ENCODE data around the gene XXYLT1. TPM values are rescaled to one million over a fixed set of nuclear protein-coding genes. Genes with fewer than 3 reads are reported as not detected.

The XXYLT1 gene
- total RNA-seq, 1 experiment from 2014 or later, result 25.5 TPM

- H3K4me1 ChIP-seq (ENCODE audit: insufficient read depth, low read length), result peaks cover 18% of the 10 kb centered on the region
- DNase-seq, result peak; percentile 42
- no peaks in the 10 kb centered on the region for H3K9me2 ChIP-seq (replicated peaks; ENCODE audit: low read length)
- TF ChIP-seq, protein P1, sequence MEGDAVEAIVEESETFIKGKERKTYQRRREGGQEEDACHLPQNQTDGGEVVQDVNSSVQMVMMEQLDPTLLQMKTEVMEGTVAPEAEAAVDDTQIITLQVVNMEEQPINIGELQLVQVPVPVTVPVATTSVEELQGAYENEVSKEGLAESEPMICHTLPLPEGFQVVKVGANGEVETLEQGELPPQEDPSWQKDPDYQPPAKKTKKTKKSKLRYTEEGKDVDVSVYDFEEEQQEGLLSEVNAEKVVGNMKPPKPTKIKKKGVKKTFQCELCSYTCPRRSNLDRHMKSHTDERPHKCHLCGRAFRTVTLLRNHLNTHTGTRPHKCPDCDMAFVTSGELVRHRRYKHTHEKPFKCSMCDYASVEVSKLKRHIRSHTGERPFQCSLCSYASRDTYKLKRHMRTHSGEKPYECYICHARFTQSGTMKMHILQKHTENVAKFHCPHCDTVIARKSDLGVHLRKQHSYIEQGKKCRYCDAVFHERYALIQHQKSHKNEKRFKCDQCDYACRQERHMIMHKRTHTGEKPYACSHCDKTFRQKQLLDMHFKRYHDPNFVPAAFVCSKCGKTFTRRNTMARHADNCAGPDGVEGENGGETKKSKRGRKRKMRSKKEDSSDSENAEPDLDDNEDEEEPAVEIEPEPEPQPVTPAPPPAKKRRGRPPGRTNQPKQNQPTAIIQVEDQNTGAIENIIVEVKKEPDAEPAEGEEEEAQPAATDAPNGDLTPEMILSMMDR (conservative IDR thresholded peaks at IDR 0.05; ENCODE audit: low read depth, low read length), result no peak
- TF ChIP-seq EZH2 (IDR thresholded peaks at IDR 0.05; ENCODE audit: low read length, unreplicated experiment) (no peak), EZH2phosphoT487 (IDR thresholded peaks at IDR 0.05; ENCODE audit: borderline replicate concordance, low read length) (no peak)
- no peak overlapping the region for H3K9ac ChIP-seq (ENCODE audit: low read length)
- H3K4me2 ChIP-seq (ENCODE audit: low read length), result peak overlapping the region; percentile 22; the same call in 1 of the 2 replicates
- no peaks in the 10 kb centered on the region for H3F3A ChIP-seq (ENCODE audit: low read length, unreplicated experiment)
- ATAC-seq, result peak; percentile 39
- H3K27me3 ChIP-seq (ENCODE audit: low read length), result no peaks in the 10 kb centered on the region
- no peaks in the 10 kb centered on the region for H3K9me3 ChIP-seq (ENCODE audit: low read length)
- H3K27ac ChIP-seq (ENCODE audit: low read length), result no peak overlapping the region
- no peaks in the 10 kb centered on the region for H3K79me2 ChIP-seq (ENCODE audit: low read length)
- intact Hi-C loops (cut with micrococcal nuclease), result no loop called here
- H4K20me1 ChIP-seq (ENCODE audit: low read length), result no peaks in the 10 kb centered on the region
- ChIA-PET POLR2A (ENCODE audit: unreplicated experiment) (no interaction called here), CTCF (no interaction called here)
- no peaks in the 10 kb centered on the region for H3K36me3 ChIP-seq (ENCODE audit: low read depth, low read length)
- H2AFZ ChIP-seq (ENCODE audit: low read length), result peak overlapping the region; percentile 48; the same call in 1 of the 2 replicates
- H3K4me3 ChIP-seq (ENCODE audit: low read length), result no peak overlapping the region
- BruUV-seq (replicated peaks), result no TSS peak
These were observed 230.0 kb downstream of the XXYLT1 start for GRCh38 chr3:195040773-195041520.

- H3K9ac ChIP-seq (ENCODE audit: low read length), result no peak overlapping the region
- no TSS peak for BruUV-seq (replicated peaks)
- no peaks in the 10 kb centered on the region for H3F3A ChIP-seq (ENCODE audit: low read length, unreplicated experiment)
- ChIA-PET CTCF (no interaction called here), POLR2A (ENCODE audit: unreplicated experiment) (no interaction called here)
- no peak overlapping the region for H2AFZ ChIP-seq (ENCODE audit: low read length)
- DNase-seq (no peak), ATAC-seq (no peak)
- no peaks in the 10 kb centered on the region for H3K27me3 ChIP-seq (ENCODE audit: low read length)
- H3K79me2 ChIP-seq (ENCODE audit: low read length), result no peaks in the 10 kb centered on the region
- H3K4me3 ChIP-seq (ENCODE audit: low read length), result no peak overlapping the region
- no peaks in the 10 kb centered on the region for H3K9me2 ChIP-seq (replicated peaks; ENCODE audit: low read length)
- H3K36me3 ChIP-seq (ENCODE audit: low read depth, low read length), result no peaks in the 10 kb centered on the region
- TF ChIP-seq EZH2 (IDR thresholded peaks at IDR 0.05; ENCODE audit: low read length, unreplicated experiment) (no peak), EZH2phosphoT487 (IDR thresholded peaks at IDR 0.05; ENCODE audit: borderline replicate concordance, low read length) (no peak)
- TF ChIP-seq, protein P1 (conservative IDR thresholded peaks at IDR 0.05; ENCODE audit: low read depth, low read length), result no peak
- H3K4me2 ChIP-seq (ENCODE audit: low read length), result no peak overlapping the region
- H4K20me1 ChIP-seq (ENCODE audit: low read length), result no peaks in the 10 kb centered on the region
- no peak overlapping the region for H3K27ac ChIP-seq (ENCODE audit: low read length)
- no peaks in the 10 kb centered on the region for H3K9me3 ChIP-seq (ENCODE audit: low read length)
- intact Hi-C loops (cut with micrococcal nuclease), result no loop called here
- H3K4me1 ChIP-seq (ENCODE audit: insufficient read depth, low read length), result peaks cover 18% of the 10 kb centered on the region
These were observed 230.9 kb downstream of the XXYLT1 start for GRCh38 chr3:195040094-195040493.

DNA sequence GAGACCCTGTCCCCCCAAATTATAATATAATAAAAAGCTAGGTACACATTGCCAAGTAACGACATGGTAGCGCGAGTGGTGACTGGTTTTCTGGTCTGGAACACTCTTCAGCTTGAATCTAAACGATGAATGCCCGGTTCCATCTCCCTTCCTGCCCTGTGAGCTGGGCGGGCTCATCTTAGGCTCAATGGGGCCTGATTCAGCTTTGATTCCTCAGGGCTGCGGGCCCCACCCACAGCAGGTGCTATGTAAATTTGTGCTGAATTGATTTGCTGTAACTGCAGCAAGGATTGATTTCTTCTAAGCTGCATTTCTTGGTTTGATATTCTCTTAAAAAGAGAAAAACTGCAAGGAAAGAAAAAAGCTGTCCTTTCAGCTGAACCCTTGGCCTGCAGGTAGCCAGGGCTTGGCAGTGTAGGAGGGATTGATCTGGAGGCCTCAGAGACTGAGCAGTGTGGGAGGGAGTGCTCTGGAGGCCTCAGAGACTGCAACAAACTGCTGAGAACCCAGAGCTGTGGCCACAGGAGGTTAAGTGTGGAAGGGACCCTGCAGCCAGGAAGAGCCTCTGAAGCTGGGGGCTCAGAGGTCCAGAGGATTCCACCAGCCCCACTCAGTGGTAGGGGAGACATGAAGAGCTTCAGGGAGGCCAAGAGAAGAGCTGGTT, 231.6 kb downstream of the XXYLT1 start:
- no peaks in the 10 kb centered on the region for H3F3A ChIP-seq (ENCODE audit: low read length, unreplicated experiment)
- no peak overlapping the region for H2AFZ ChIP-seq (ENCODE audit: low read length)
- no peaks in the 10 kb centered on the region for H3K36me3 ChIP-seq (ENCODE audit: low read depth, low read length)
- no peaks in the 10 kb centered on the region for H3K79me2 ChIP-seq (ENCODE audit: low read length)
- no TSS peak for BruUV-seq (replicated peaks)
- no peaks in the 10 kb centered on the region for H4K20me1 ChIP-seq (ENCODE audit: low read length)
- no peak for ATAC-seq
- H3K9me3 ChIP-seq (ENCODE audit: low read length), result no peaks in the 10 kb centered on the region
- H3K27ac ChIP-seq (ENCODE audit: low read length), result no peak overlapping the region
- no peak overlapping the region for H3K9ac ChIP-seq (ENCODE audit: low read length)
- intact Hi-C loops (cut with micrococcal nuclease), result no loop called here
- no peaks in the 10 kb centered on the region for H3K27me3 ChIP-seq (ENCODE audit: low read length)
- CTCF ChIA-PET, result no interaction called here
- POLR2A ChIA-PET (ENCODE audit: unreplicated experiment), result interaction anchor here (0.6 kb wide), 2 partner anchors 116 to 250 kb away, joined by 3 read pairs; no protein-coding TSS in a partner anchor
- peaks cover 19% of the 10 kb centered on the region for H3K4me1 ChIP-seq (ENCODE audit: insufficient read depth, low read length)
- DNase-seq, result no peak
- H3K4me2 ChIP-seq (ENCODE audit: low read length), result no peak overlapping the region
- TF ChIP-seq, protein P1 (conservative IDR thresholded peaks at IDR 0.05; ENCODE audit: low read depth, low read length), result no peak
- TF ChIP-seq EZH2 (IDR thresholded peaks at IDR 0.05; ENCODE audit: low read length, unreplicated experiment) (no peak), EZH2phosphoT487 (IDR thresholded peaks at IDR 0.05; ENCODE audit: borderline replicate concordance, low read length) (no peak)
- H3K9me2 ChIP-seq (replicated peaks; ENCODE audit: low read length), result no peaks in the 10 kb centered on the region
- H3K4me3 ChIP-seq (ENCODE audit: low read length), result no peak overlapping the region
